Smooth muscle cell (in vitro differentiated cells): ENCODE measurements around the gene SLC12A7. TPM values are rescaled to one million over a fixed set of nuclear protein-coding genes. Genes with fewer than 3 reads are reported as not detected.

Source experiments
- DNase-seq: peaks from one replicate; lab custom pipeline; 2025; ENCODE audit not compliant: unreplicated experiment; lab: John Stamatoyannopoulos, UW
- H2AFZ ChIP-seq: fragments of 200-600 bp; sonication (generic); 2 replicates; pipeline ENCODE4 v1.6.0; 2016; ENCODE audit warnings: antibody characterized with exemption, low read depth, mild to moderate bottlenecking
- H3F3A ChIP-seq: fragments of 200-600 bp; sonication (generic); 2 replicates; pipeline ENCODE4 v1.6.0; 2017; ENCODE audit warnings: antibody characterized with exemption, low read depth
- H3K27ac ChIP-seq: fragments of 200-600 bp; sonication (generic); 2 replicates; pipeline ENCODE4 v1.5.1; 2016; ENCODE audit warnings: low read depth, mild to moderate bottlenecking
- H3K27me3 ChIP-seq: fragments of 200-600 bp; sonication (generic); 2 replicates; pipeline ENCODE4 v1.6.1; 2016; ENCODE audit warnings: low read depth, mild to moderate bottlenecking
- H3K36me3 ChIP-seq: fragments of 200-600 bp; sonication (generic); 2 replicates; pipeline ENCODE4 v1.5.1; 2016; ENCODE audit warnings: low read depth
- H3K4me1 ChIP-seq: fragments of 200-600 bp; sonication (generic); 2 replicates; pipeline ENCODE4 v1.5.1; 2016; ENCODE audit warnings: low read depth
- H3K4me2 ChIP-seq: fragments of 200-600 bp; sonication (generic); 2 replicates; pipeline ENCODE4 v1.6.0; 2016; ENCODE audit warnings: mild to moderate bottlenecking
- H3K4me3 ChIP-seq: fragments of 200-600 bp; sonication (generic); 2 replicates; pipeline ENCODE4 v1.5.1; 2016; ENCODE audit warnings: mild to moderate bottlenecking
- H3K79me2 ChIP-seq: fragments of 200-600 bp; sonication (generic); 2 replicates; pipeline ENCODE4 v1.6.0; 2016; ENCODE audit warnings: low read depth, mild to moderate bottlenecking
- H3K9ac ChIP-seq: fragments of 200-600 bp; sonication (generic); 2 replicates; pipeline ENCODE4 v1.6.0; 2016; ENCODE audit warnings: low read depth
- H3K9me3 ChIP-seq: fragments of 200-600 bp; sonication (generic); replicated peaks from 2 replicates; pipeline ENCODE4 v1.5.1; 2016; ENCODE audit warnings: low read depth
- H4K20me1 ChIP-seq: fragments of 200-600 bp; sonication (generic); 2 replicates; pipeline ENCODE4 v1.6.0; 2016; ENCODE audit warnings: low read depth
- CTCF ChIP-seq: fragments of 200-600 bp; sonication (generic); IDR thresholded peaks from 2 replicates; pipeline ENCODE4 v1.5.1; 2017; ENCODE audit warnings: borderline replicate concordance, mild to moderate bottlenecking, antibody characterized with exemption; ENCODE audit not compliant: insufficient read depth, poor library complexity, severe bottlenecking
- WGBS: methylation state at CpG from one replicate; pipeline ENCODE4 v1.1.7; 2016; ENCODE audit warnings: low lambda C conversion rate; 5-methylcytosine and 5-hydroxymethylcytosine counted together
- polyA plus RNA-seq: library from polyadenylated mRNA; unstranded; fragments of >200 nt; fragmentation: Nextera tagmentation; extraction: Ambion mirVana; gene quantifications from 2 replicates; pipeline ENCODE4 v1.2.1, GENCODE V29; 2016
- total RNA-seq: library from RNA; depleted of rRNA; stranded (reverse); fragments of >200 nt; gene quantifications from 2 replicates; pipeline ENCODE4 v1.2.3, GENCODE V29; 2014

Gene SLC12A7
- total and polyA plus RNA-seq, 2 experiments from 2014 or later: 6.1 to 15.2 TPM

DNA sequence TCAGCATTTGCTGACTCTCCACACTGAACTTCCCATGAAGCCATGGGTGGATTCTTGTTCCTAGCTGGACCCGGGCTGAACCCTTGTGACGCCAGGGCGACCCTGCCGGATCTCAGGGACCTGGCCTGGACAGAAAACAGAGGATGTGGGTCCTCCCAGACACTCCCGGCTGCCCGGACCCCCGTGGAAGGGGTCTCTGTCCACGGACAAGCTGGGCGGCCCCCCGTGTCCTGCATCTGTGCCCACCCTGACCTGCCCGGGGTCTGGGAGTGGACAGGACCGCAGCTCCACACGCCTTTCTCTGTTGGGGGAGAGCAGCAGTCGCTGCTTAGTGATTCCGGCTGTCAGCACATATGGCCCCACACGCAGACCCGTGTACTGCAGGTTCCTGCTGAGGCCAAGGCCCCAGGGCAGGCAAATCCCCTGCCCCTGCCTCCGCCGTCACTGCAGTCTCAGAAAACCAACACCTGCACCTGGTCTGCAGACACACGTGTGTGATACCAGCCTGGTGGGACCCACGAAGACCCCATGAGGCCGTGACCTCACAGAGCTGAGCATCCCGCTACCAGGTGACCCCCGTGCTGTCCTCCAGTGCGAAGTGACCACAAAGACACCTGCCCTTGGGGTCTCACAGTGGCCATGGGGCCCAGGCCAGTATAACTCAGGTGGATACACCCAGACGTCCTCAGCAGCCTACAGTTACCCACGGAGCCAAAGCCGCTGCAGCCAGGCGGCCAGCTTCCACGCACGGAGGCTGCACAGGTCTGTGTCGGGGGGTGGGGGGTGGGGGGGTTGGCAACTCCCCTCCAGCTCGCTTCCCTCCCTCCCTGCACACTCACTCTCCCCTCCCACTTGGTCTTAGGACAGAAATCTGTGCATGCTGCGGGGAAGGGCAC lies 52.6 kb downstream of the SLC12A7 start:
- Histone ChIP-seq H3K4me3 (no peak overlapping the region), H3F3A (no peaks in the 10 kb centered on the region), H3K79me2 (no peaks in the 10 kb centered on the region), H3K36me3 (no peaks in the 10 kb centered on the region), H4K20me1 (no peaks in the 10 kb centered on the region), H3K27me3 (no peaks in the 10 kb centered on the region), H2AFZ (no peak overlapping the region), H3K9ac (no peak overlapping the region), H3K4me1 (no peaks in the 10 kb centered on the region), H3K4me2 (no peak overlapping the region), H3K27ac (no peak overlapping the region), H3K9me3 (no peaks in the 10 kb centered on the region)
- no peak for TF ChIP-seq CTCF
- 96% methylated on average over 29 of the region's 34 CpGs for WGBS
- DNase-seq: no peak

DNA sequence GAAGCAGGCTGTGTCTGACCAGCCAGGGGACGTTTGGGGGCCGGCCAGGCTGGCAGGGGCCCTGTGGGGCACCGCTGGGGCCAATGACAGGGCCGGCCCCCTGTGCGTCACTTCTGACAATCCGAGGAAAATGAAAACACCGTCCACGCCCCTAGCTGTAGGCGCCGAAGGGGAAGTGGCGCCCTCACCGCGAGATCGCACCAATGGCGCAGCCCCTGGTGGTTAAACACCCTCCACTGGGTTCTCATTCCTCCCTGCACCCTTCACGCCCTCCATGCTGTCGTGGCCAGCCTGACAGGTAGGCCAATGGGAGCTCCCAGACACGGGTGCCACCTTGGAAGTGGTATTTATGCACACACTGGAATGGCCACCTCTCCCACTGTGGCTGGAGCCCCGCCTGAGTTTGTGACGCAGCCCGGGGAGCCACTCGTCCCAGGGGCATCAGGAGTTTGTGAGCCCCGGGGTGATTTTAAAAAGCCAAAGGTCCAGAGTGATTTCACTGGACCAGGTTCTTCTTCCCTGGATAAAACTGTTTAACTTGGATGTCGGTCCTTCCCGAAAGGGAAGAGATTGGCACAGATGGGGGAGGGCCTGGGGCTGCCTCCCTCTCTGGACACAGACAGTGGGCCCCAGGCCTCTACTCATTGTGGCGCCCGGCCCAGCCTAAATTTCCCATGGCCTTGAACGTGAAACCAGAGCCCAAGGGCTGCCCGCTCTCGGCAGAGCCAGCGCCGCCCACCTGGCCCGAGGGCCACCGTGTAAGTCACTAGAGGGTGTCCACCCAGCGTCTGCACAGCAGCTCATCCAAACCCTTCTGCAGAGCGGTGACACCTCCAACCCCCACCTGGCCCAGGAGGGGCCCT lies 53.5 kb downstream of the SLC12A7 start:
- 97% methylated on average over 34 of the region's 36 CpGs for WGBS
- H3K9me3 ChIP-seq: no peaks in the 10 kb centered on the region
- no peak overlapping the region for H3K27ac ChIP-seq
- no peak overlapping the region for H3K9ac ChIP-seq
- H4K20me1 ChIP-seq: no peaks in the 10 kb centered on the region
- no peaks in the 10 kb centered on the region for H3K36me3 ChIP-seq
- no peaks in the 10 kb centered on the region for H3F3A ChIP-seq
- no peak overlapping the region for H2AFZ ChIP-seq
- no peaks in the 10 kb centered on the region for H3K27me3 ChIP-seq
- no peaks in the 10 kb centered on the region for H3K4me1 ChIP-seq
- H3K4me2 ChIP-seq: no peak overlapping the region
- no peak overlapping the region for H3K4me3 ChIP-seq
- DNase-seq: no peak
- no peaks in the 10 kb centered on the region for H3K79me2 ChIP-seq
- no peak for TF ChIP-seq CTCF

- H3K27ac ChIP-seq: no peak overlapping the region
- no peak for DNase-seq
- WGBS: 92% methylated on average over 33 of the region's 36 CpGs
- no peak overlapping the region for H3K4me2 ChIP-seq
- H3K27me3 ChIP-seq: no peaks in the 10 kb centered on the region
- no peak overlapping the region for H3K9ac ChIP-seq
- no peaks in the 10 kb centered on the region for H3K79me2 ChIP-seq
- TF ChIP-seq CTCF: no peak
- H3K4me3 ChIP-seq: no peak overlapping the region
- H3F3A ChIP-seq: no peaks in the 10 kb centered on the region
- no peaks in the 10 kb centered on the region for H4K20me1 ChIP-seq
- no peaks in the 10 kb centered on the region for H3K36me3 ChIP-seq
- no peaks in the 10 kb centered on the region for H3K9me3 ChIP-seq
- H2AFZ ChIP-seq: no peak overlapping the region
- H3K4me1 ChIP-seq: no peaks in the 10 kb centered on the region
These were observed 54.3 kb downstream of the SLC12A7 start for GRCh38 chr5:1057485-1058082.
